CD4-positive, alpha-beta T cell treated with Interleukin-2 at 100 ng/mL for 4 hours (primary cell): Measurements from ENCODE around the gene RUVBL2.

Experiments
- DNase-seq: peaks from one replicate; pipeline ENCODE4 v3.0.0-alpha.2; 2020; ENCODE audit warnings: low spot score

The RUVBL2 gene

GRCh38 chr19:48989701-48990291 lies 3.9 kb upstream of the RUVBL2 start:
- no peak for DNase-seq

- DNase-seq = no peak
Measured at GRCh38 chr19:48990400-48990799, 3.3 kb upstream of the RUVBL2 start.

GRCh38 chr19:48991011-48991609 lies 2.6 kb upstream of the RUVBL2 start:
- DNase-seq = no peak

GRCh38 chr19:48991873-48992580 lies 1.7 kb upstream of the RUVBL2 start:
- no peak for DNase-seq

GRCh38 chr19:48992581-48993174 lies 1.0 kb upstream of the RUVBL2 start:
- no peak for DNase-seq

- no peak for DNase-seq
Measured at GRCh38 chr19:48994035-48994386, 324 bp downstream of the RUVBL2 start.

- DNase-seq = peak; percentile 46
Measured at GRCh38 chr19:48997972-48998371, 4.3 kb downstream of the RUVBL2 start.

GRCh38 chr19:48999481-49000325 lies 6.0 kb downstream of the RUVBL2 start:
- peak; percentile 73 for DNase-seq

- DNase-seq = no peak
Measured at GRCh38 chr19:49004133-49004532, 10.4 kb downstream of the RUVBL2 start.

GRCh38 chr19:49004964-49005614 lies 11.4 kb downstream of the RUVBL2 start:
- DNase-seq = no peak

- DNase-seq = no peak
Measured at GRCh38 chr19:49006905-49007304, 13.2 kb downstream of the RUVBL2 start.

GRCh38 chr19:49009828-49010227 lies 16.1 kb downstream of the RUVBL2 start:
- no peak for DNase-seq

- DNase-seq = no peak
Measured at GRCh38 chr19:49010453-49010852, 16.8 kb downstream of the RUVBL2 start.

- DNase-seq = no peak
Measured at GRCh38 chr19:49011194-49011593, 17.5 kb downstream of the RUVBL2 start.

- no peak for DNase-seq
Measured at GRCh38 chr19:49014123-49014869, 20.6 kb downstream of the RUVBL2 start.

- DNase-seq = no peak
Measured at GRCh38 chr19:49014870-49015255, 21.2 kb downstream of the RUVBL2 start.

GRCh38 chr19:49016067-49016839 lies 22.6 kb downstream of the RUVBL2 start:
- DNase-seq = no peak

- DNase-seq = no peak
Measured at GRCh38 chr19:49017041-49017665, 23.5 kb downstream of the RUVBL2 start, which contains the start of gene LHB. LHB (minus strand) TSS chr19:49017091; CDS start chr19:49017081, 10 bp downstream.

GRCh38 chr19:49017666-49018351 lies 24.1 kb downstream of the RUVBL2 start:
- peak; percentile 67 for DNase-seq
